DMS 273 treated with DMSO at 0.1 percent for 48 hours (cell line): ENCODE data around the gene PRICKLE4.
"Not testable (repeated sequence)": the region's sequence is repeated elsewhere in the genome, so short reads cannot be mapped to it uniquely, and the experiment has no call there.

Source experiments
- DNase-seq: peaks from one replicate; lab custom pipeline; 2025; lab: John Stamatoyannopoulos, UW

PRICKLE4 gene

DNA sequence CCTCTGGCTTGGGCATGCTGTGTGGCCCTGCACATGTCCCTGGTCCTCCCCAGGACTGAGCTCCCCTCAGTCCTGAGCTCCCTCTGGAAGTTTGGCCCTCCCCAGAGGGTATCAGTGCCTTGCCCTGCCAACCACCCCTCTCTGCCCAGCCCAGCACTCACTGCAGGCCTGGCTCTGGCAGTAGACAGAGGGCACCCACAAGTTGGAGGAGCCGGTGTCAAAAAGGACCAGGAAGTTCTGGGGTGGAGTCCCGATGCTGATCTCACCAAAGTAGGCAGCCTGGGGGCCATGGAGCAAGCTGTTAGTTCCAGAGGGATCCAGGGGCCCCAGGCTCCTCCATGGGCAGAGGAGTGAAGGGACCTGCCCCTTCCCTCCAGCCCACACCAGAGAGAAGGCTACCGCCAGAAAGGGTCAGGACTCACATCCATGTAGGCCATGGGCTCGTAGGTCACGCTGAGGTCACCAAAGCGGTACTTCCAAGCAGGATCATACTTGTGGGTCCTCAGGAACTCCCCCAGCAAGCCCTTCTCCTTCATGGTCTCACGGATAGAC is 36.3 kb upstream of the PRICKLE4 start:
- DNase-seq: no peak

DNA sequence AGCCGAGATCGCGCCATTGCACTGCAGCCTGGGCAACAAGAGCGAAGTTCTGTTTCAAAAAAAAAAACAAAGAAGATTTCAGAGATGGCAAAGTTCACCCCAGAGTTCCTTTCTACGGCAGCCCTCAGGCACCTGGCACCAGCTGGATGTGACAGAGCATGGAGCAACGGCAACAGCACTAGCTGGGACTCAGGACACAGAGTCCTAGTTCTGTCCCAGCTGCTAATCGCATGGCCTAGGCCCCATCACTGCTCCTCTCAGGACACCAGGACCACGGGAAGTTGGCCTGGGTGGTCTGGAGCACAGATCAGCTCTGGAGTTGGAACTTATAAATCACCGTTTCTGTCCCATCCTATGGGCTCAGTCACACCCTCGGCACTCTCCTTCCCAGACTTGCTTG is 34.5 kb upstream of the PRICKLE4 start:
- no peak for DNase-seq

DNA sequence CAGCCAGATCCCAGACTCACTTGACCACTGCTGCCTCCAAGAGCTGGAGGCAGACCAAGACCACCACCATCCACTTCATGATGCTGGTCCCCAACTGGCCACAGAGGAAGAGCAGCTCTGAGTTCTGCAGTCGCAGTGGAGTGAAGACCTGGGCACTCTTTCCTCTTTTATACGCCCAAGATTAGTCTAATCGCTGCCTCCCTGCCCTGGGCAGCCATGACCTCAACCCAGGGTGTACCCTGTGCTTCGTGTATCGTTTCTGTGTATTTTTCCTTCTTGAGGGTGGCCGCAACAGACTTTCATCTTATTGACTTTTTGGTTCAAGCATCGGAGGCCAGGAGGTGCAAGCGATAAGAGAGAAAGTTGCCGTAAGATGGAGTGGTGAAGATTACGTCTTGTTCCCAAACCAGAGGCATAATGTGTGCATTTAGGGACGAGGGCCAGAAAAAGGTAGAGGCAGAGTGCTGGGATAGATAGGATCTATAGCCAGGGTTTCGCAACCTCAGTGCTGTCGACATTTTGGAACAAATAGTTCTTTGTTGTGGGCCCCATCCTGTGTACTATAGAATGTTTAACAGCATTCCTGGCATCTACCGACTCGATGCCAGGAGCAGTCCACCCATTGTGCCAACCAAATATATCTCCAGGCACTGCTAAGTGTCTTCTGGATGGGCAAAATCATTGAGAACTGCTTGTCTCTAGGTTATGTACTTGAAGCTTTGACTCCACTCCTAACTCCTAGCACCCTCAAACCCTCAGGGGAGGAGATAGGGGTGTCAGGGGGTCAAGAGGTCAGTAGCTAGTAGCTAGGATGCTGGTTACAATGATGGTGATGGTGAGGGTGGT is 33.1 kb upstream of the PRICKLE4 start, which contains the start of gene PGC:
Gene PGC (minus strand): TSS at position 142 of the 846 bp plus-strand sequence. CDS start 63 bp downstream, at position 79.
- DNase-seq: no peak

DNA sequence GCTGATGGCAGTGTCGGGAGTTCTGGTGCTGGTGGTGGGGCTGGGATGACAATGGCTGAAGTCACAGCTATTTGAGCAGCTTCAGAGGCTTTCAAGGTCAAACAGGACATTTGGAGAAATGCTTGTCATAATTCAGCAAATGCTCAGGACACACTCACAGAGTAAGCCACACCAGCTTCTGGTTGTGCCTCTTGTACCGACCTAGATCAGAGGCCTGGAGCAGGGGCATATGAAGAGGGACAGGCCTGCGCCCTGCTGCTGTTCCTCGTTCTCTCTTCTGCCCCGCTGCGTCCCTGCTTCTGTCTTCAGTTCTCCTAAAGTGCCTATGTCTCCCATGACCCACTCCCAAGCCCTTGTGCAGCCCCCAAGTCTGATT is 32.5 kb upstream of the PRICKLE4 start:
- DNase-seq: no peak

GRCh38 chr6:41748542-41748941 is 32.0 kb upstream of the PRICKLE4 start:
- DNase-seq: no peak

DNA sequence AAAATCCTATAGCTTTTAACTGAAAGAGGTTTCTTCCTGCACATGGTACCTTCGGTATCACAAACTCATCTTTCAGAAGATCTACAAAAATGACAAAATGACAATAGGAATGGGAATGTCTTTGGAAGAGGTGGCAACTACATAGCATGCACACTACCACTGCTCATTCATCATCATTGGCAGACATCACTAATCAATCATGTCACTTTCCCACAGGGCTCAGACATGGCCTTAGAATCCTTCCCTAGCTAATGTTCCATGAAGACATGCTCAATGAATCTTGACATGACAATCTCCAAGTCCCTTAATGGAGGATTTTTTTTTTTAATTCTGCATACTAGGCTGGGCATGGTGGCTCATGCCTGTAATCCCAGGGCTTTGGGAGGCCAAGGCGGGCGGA is 30.2 kb upstream of the PRICKLE4 start:
- DNase-seq: no peak

DNA sequence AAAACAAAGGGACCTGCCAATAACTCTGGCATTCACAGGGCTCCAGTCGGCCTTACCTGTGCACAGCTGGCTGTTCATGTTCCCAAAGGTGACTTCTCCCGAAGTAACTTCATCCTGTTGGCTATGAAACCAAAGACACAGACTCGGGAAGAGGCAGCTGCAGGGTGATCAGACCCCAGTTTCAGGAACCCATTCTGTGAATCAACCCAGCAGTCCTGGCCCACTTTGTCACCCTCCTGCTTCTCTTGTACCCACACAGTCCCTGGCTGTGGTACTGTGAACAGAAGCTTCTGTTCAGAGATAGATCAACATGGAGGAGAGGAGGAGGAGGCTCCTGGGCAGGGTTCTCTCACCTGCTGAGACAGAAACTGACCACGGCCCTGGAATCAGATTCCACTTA is 24.7 kb upstream of the PRICKLE4 start:
- DNase-seq: no peak

- no peak for DNase-seq
Observed at GRCh38 chr6:41756354-41756753, 24.2 kb upstream of the PRICKLE4 start.

- no peak for DNase-seq
Observed at GRCh38 chr6:41757271-41757670, 23.3 kb upstream of the PRICKLE4 start.

DNA sequence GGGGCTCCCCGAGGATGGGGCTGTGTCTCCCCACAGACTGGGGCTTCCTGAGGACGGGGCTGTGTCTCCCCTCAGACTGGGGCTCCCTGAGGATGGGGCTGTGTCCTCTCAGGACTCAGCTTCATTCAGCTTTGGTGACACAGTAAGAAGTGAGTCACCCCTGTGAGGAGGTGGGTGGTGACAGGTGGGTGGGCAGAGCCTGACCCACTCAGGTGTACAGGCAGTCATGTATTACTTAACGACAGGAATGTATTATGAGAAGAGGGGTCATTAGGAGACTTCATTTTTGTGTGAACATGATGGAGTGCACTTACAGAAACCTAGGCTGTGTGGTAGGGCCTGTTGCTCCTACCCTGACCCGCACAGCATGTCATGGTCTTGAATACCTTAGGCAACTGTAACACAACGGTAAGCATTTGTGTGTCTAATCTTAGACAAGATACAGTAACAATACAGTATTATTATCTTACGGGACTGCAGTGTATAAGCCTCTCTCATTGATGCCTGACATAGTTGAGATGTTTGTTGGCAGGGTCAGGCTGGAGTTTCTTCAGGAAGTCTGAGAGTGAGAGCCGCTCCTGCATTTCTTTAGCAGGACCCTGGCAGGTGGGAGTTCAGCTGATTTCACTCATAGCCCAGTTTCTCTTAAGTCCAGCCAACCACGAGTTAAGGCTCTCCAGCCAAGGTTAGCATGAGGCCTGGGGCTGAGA is 22.5 kb upstream of the PRICKLE4 start:
- DNase-seq: no peak

DNA sequence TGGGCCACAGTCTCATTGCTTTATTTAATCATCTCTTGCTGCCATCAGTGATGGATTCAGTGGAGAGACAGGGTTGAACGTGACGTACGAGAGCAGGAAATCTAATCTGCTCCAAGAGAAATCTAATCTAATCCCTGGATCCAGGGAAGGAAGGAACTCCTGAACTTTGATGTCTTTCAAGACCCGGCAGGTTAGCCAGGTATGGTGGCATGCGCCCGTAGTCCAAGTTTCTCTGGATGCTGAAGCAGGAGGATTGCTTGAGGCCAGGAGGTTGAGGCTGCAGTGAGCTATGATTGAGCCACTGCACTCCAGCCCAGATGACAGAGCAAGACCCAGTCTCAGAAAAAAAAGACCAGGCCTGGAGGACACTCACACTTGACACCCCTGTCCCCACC is 21.9 kb upstream of the PRICKLE4 start:
- no peak for DNase-seq

DNA sequence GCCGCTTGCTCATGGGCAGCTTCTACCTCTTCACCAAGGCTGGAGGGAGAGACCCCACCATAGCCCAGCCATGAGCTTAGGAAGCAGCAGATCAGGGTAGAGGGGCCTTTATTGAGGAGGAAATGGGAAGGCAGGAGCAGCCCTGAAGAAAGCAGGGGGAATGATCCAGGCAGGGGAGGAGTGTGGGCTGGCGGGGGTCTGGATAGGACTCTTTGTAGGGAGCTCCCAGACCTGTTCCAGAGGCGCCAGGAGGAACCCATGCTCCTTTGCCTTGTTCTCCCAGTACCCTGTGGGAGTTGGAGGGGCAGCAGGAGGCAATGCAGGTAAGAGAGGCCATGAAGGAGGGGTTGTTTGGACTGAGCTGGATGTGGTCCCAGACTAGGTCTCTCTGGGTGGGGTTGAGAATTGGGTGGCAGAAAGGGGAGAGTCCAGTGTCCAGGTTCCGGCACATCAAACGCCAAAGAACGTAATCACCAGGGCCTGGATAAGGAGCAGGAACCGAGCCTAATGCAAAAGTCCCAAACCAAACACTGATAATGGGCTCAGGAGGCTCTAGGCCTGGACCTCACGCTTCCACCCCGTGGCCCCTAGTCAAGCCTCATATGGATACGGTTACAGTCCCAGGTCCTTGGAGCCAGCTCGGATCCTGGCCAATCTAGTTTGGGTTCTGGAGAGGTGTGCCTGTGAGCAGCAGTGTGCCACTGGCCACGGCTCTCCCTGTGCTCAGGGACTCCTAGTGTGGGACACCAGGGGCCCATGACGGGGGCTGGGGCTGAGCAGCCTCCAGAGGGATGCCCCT is 21.3 kb upstream of the PRICKLE4 start:
- DNase-seq: no peak

- no peak for DNase-seq
Observed at GRCh38 chr6:41759905-41760579, 20.5 kb upstream of the PRICKLE4 start.

GRCh38 chr6:41763470-41763869 is 17.1 kb upstream of the PRICKLE4 start:
- DNase-seq: no peak

- DNase-seq: not testable (repeated sequence)
Observed at GRCh38 chr6:41766043-41766664, 14.4 kb upstream of the PRICKLE4 start.

- DNase-seq: no peak
Observed at GRCh38 chr6:41767112-41767833, 13.3 kb upstream of the PRICKLE4 start.

- no peak for DNase-seq
Observed at GRCh38 chr6:41768545-41769308, 11.9 kb upstream of the PRICKLE4 start.

- DNase-seq: no peak
Observed at GRCh38 chr6:41769376-41769775, 11.2 kb upstream of the PRICKLE4 start.

DNA sequence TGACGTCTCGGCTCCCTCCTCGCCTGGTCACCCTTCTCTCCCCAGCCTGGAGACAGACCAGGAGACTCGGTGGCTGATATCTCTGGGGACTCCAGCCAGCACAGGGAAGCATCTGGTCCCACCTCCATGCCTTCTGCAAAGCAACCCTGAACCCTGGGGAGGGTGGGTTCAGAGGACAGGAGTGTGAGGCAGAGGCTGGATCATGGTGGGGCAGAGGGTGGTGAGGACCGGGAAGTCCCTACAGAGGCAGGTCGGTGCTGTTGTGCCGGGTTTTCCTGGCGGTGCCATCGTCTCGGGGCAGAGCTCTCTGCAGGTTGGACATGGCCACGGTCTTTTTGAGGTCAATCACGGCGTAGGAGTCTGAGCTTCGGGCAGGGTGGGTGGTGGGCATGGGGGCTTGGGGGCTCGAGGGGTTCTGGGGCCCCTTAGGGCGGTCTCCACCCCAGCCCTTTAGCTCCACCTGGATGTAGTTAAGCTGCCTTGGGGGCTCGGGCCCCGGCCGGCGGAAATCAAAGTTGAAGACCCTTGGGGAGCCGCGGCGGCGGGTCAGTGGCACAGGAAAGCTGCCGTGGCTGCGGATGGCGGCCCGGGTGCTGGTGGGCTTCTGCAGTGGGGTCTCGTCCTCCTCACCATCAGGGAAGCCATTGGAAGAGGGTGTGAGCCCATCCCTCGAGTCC is 10.1 kb upstream of the PRICKLE4 start:
- DNase-seq: no peak
